Measurements from ENCODE around the gene FARP2.

- TF ChIP-seq CTCF (conservative IDR thresholded peaks at IDR 0.05; ENCODE audit: low read depth, low read length) (no peak), EZH2 (IDR thresholded peaks at IDR 0.05; ENCODE audit: low read length, unreplicated experiment) (no peak)
Measured at GRCh38 chr2:241475267-241475666, 119.2 kb downstream of the FARP2 start.

All from PC-3 (cell line).